Esophagus squamous epithelium (tissue), 4 donors: ENCODE results near the gene ADGRV1.

Source experiments
- CTCF ChIP-seq, 6 experiments: fragments of 450-650 bp in 4 of 6; fragments of 200-600 bp in 2 of 6; sonication (generic) in 2 of 6; IDR thresholded peaks; one replicate each; pipeline ENCODE4 v1.5.1; 2016 to 2019; ENCODE audit warnings: antibody characterized with exemption in 6 of 6, mild to moderate bottlenecking in 4 of 6, moderate library complexity in 4 of 6
- POLR2A ChIP-seq, 4 donors: fragments of 450-650 bp; IDR thresholded peaks; one replicate each; pipeline ENCODE4 v1.6.1; 2017; ENCODE audit warnings: antibody characterized with exemption in 4 of 4, mild to moderate bottlenecking in 4 of 4, moderate library complexity in 3 of 4

- no peak for TF ChIP-seq CTCF (IDR thresholded peaks at IDR 0.05)
- TF ChIP-seq POLR2A (IDR thresholded peaks at IDR 0.05) = no peak
Observed at GRCh38 chr5:90985341-90985740, 426.7 kb downstream of the ADGRV1 start.
